MCF 10A (cell line): ENCODE measurements around the gene ATOSB. TPM values are rescaled to one million over a fixed set of nuclear protein-coding genes. Genes with fewer than 3 reads are reported as not detected.

Experiments
- BruUV-seq: library from RNA; stranded (reverse); fragments of 400-500 nt; replicated peaks from 2 replicates; lab custom pipeline; 2021; lab: Mats Ljungman, UMichigan
- CTCF ChIA-PET: fragments of 300-600 bp; sonication (Branson Sonifier 250); formaldehyde crosslinking; extraction: SDS; loops from one replicate; lab custom pipeline; 2021; ENCODE audit warnings: antibody characterized with exemption, inconsistent platforms; lab: Yijun Ruan, JAX
- POLR2A ChIA-PET: fragments of 300-600, 350-650 bp; sonication (Branson Sonifier 250); formaldehyde crosslinking; extraction: SDS; loops from one replicate; lab custom pipeline; 2020; ENCODE audit warnings: antibody characterized with exemption, inconsistent platforms; lab: Yijun Ruan, JAX
- DNase-seq: peaks from one replicate; pipeline ENCODE4 v3.0.0-alpha.2; 2018; ENCODE audit not compliant: unreplicated experiment
- H3K27ac Mint-ChIP-seq: one replicate; pipeline ENCODE4 v1.8.0; 2022; ENCODE audit warnings: mild to moderate bottlenecking, low read depth, mixed read lengths; ENCODE audit not compliant: unreplicated experiment
- H3K27me3 Mint-ChIP-seq: one replicate; pipeline ENCODE4 v1.8.0; 2022; ENCODE audit warnings: mixed read lengths; ENCODE audit not compliant: insufficient read depth, unreplicated experiment
- H3K36me3 Mint-ChIP-seq: one replicate; pipeline ENCODE4 v1.8.0; 2022; ENCODE audit warnings: mild to moderate bottlenecking, moderate library complexity, mixed read lengths; ENCODE audit not compliant: insufficient read depth, unreplicated experiment
- H3K4me1 Mint-ChIP-seq: one replicate; pipeline ENCODE4 v1.8.0; 2022; ENCODE audit warnings: mixed read lengths; ENCODE audit not compliant: insufficient read depth, unreplicated experiment
- H3K4me3 Mint-ChIP-seq: one replicate; pipeline ENCODE4 v1.8.0; 2022; ENCODE audit warnings: mild to moderate bottlenecking, moderate library complexity, mixed read lengths; ENCODE audit not compliant: unreplicated experiment
- H3K9me3 Mint-ChIP-seq: one replicate; pipeline ENCODE4 v1.8.0; 2022; ENCODE audit warnings: mixed read lengths; ENCODE audit not compliant: unreplicated experiment
- intact Hi-C: fragments of 100-400 bp; cut with micrococcal nuclease; formaldehyde crosslinking; loops from 2 replicates; pipeline ENCODE4 v1.14.1; 2022
- total RNA-seq: library from RNA; stranded (reverse); gene quantifications from 2 replicates; pipeline ENCODE4 v1.2.3, GENCODE V29; 2022
- TF ChIP-seq, protein P1 (sequence below): fragments of 200-600 bp; IDR thresholded peaks from one replicate; pipeline ENCODE4 v1.8.0; 2022; ENCODE audit warnings: antibody characterized with exemption, mild to moderate bottlenecking; ENCODE audit not compliant: unreplicated experiment

The ATOSB gene
- total RNA-seq, 1 experiment from 2014 or later = 26.0 TPM

- Mint-ChIP-seq H3K4me3 (peak within 1 kb of the TSS; percentile 92), H3K4me1 (peaks cover 22% of the 10 kb centered on the region), H3K27me3 (no peaks in the 10 kb centered on the region), H3K9me3 (no peaks in the 10 kb centered on the region), H3K27ac (peak within 1 kb of the TSS; percentile 92), H3K36me3 (peaks cover 36% of the 10 kb centered on the region)
- TSS peak; percentile 69 for BruUV-seq
- ChIA-PET CTCF (interaction anchor here (0.6 to 1.9 kb wide), 3 partner anchors 24 to 493 kb away, joined by 3 to 5 read pairs (median 3); partner anchors contain the start of gene PIGO), POLR2A (interaction anchor here (0.6 to 5.2 kb wide), 20 partner anchors 8 to 574 kb away, joined by 3 to 63 read pairs (median 4); partner anchors contain the start of genes ATOSB, DNAJB5, FANCG and PIGO)
- TF ChIP-seq, protein P1, sequence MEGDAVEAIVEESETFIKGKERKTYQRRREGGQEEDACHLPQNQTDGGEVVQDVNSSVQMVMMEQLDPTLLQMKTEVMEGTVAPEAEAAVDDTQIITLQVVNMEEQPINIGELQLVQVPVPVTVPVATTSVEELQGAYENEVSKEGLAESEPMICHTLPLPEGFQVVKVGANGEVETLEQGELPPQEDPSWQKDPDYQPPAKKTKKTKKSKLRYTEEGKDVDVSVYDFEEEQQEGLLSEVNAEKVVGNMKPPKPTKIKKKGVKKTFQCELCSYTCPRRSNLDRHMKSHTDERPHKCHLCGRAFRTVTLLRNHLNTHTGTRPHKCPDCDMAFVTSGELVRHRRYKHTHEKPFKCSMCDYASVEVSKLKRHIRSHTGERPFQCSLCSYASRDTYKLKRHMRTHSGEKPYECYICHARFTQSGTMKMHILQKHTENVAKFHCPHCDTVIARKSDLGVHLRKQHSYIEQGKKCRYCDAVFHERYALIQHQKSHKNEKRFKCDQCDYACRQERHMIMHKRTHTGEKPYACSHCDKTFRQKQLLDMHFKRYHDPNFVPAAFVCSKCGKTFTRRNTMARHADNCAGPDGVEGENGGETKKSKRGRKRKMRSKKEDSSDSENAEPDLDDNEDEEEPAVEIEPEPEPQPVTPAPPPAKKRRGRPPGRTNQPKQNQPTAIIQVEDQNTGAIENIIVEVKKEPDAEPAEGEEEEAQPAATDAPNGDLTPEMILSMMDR = no peak
- DNase-seq = peak; percentile 98
- intact Hi-C loops = loop anchor here (2.0 kb wide), 1 partner anchor 24 kb away; the partner anchor contains the start of gene PIGO
Measured at GRCh38 chr9:35072461-35073278, 43.0 kb downstream of the ATOSB start, which contains the start of gene VCP. Gene VCP, minus strand, starts transcription at chr9:35072625. Its CDS starts 272 bp downstream, at chr9:35072353.

- H3K4me1 Mint-ChIP-seq = peaks cover 22% of the 10 kb centered on the region
Measured at GRCh38 chr9:35071814-35072460, 43.7 kb downstream of the ATOSB start.

GRCh38 chr9:35070823-35071813 lies 44.5 kb downstream of the ATOSB start:
- DNase-seq = peak; percentile 24
- Mint-ChIP-seq H3K27ac (peak overlapping the region; percentile 92), H3K4me3 (peak overlapping the region; percentile 92), H3K27me3 (no peaks in the 10 kb centered on the region), H3K4me1 (peaks cover 22% of the 10 kb centered on the region), H3K9me3 (no peaks in the 10 kb centered on the region), H3K36me3 (peaks cover 52% of the 10 kb centered on the region)
- ChIA-PET POLR2A (interaction anchor here (0.5 to 5.2 kb wide), 24 partner anchors 9 to 1246 kb away, joined by 3 to 63 read pairs (median 4); partner anchors contain the start of genes ATOSB, FANCG, PIGO and STOML2), CTCF (interaction anchor here (0.6 to 1.5 kb wide), 6 partner anchors 10 to 899 kb away, joined by 3 to 9 read pairs (median 4); no protein-coding TSS in a partner anchor)
- BruUV-seq = TSS peak; percentile 41
- intact Hi-C loops = no loop called here
- TF ChIP-seq, protein P1 = no peak

More at GRCh38 chr9:35071814-35072460, 43.7 kb downstream of the ATOSB start:
- no peaks in the 10 kb centered on the region for H3K9me3 Mint-ChIP-seq
- peaks cover 44% of the 10 kb centered on the region for H3K36me3 Mint-ChIP-seq
- TF ChIP-seq, protein P1 = no peak
- H3K27me3 Mint-ChIP-seq = no peaks in the 10 kb centered on the region
- H3K27ac Mint-ChIP-seq = peak overlapping the region; percentile 92
- BruUV-seq = no TSS peak
- intact Hi-C loops = loop anchor here (2.0 kb wide), 1 partner anchor 25 kb away; the partner anchor contains the start of gene PIGO
- ChIA-PET POLR2A (interaction anchor here (0.6 to 5.2 kb wide), 27 partner anchors 9 to 1245 kb away, joined by 3 to 63 read pairs (median 4); partner anchors contain the start of genes ATOSB, DNAJB5, FANCG and PIGO), CTCF (interaction anchor here (0.6 to 1.9 kb wide), 6 partner anchors 9 to 326 kb away, joined by 3 to 9 read pairs (median 4); partner anchors contain the start of gene PIGO)
- peak overlapping the region; percentile 92 for H3K4me3 Mint-ChIP-seq
- peak; percentile 84 for DNase-seq
